Neutrophil (primary cell): Measurements from ENCODE around the gene ZNF335.

ENCODE experiments used
- H3K27ac ChIP-seq: fragments of 200-600 bp; sonication (generic); 2 replicates; pipeline ENCODE4 v1.5.1; 2016; ENCODE audit warnings: mild to moderate bottlenecking, moderate library complexity
- H3K27me3 ChIP-seq: fragments of 200-600 bp; sonication (generic); 2 replicates; pipeline ENCODE4 v1.6.0; 2016; ENCODE audit warnings: mild to moderate bottlenecking
- H3K36me3 ChIP-seq: fragments of 200-600 bp; sonication (generic); 2 replicates; pipeline ENCODE4 v1.5.1; 2017
- H3K4me1 ChIP-seq, 2 experiments: fragments of 200-600 bp in 1 of 2; sonication (generic) in 1 of 2; 1 replicate in 1 of 2; 2 replicates in 1 of 2; pipeline versions ENCODE4 v1.5.1 to v1.6.1; 2013 to 2016; ENCODE audit warnings: low read depth in 1 of 2, low read length in 1 of 2, mild to moderate bottlenecking in 1 of 2, moderate library complexity in 1 of 2; ENCODE audit not compliant: control insufficient read depth in 1 of 2, insufficient read depth in 1 of 2
- H3K4me3 ChIP-seq, 2 experiments: fragments of 200-600 bp in 1 of 2; sonication (generic) in 1 of 2; 1 replicate in 1 of 2; 2 replicates in 1 of 2; pipeline ENCODE4 v1.5.1; 2013 to 2016; ENCODE audit warnings: low read depth in 1 of 2, low read length in 1 of 2, mild to moderate bottlenecking in 1 of 2, moderate library complexity in 1 of 2
- H3K9me3 ChIP-seq: fragments of 200-600 bp; sonication (generic); 2 replicates; pipeline ENCODE4 v1.5.1; 2016
- CTCF ChIP-seq: fragments of 200-600 bp; sonication (generic); IDR thresholded peaks from 2 replicates; pipeline ENCODE4 v1.5.1; 2016; ENCODE audit warnings: antibody characterized with exemption

ZNF335 gene

GRCh38 chr20:46010491-46011391, 38.7 kb upstream of the ZNF335 start:
- no peaks in the 10 kb centered on the region for H3K9me3 ChIP-seq
- H3K4me1 ChIP-seq: peaks cover 93 to 96% of the 10 kb centered on the region in 2 experiments
- H3K27me3 ChIP-seq: no peaks in the 10 kb centered on the region
- TF ChIP-seq CTCF: no peak
- peak overlapping the region; percentile 80 to 82 for H3K4me3 ChIP-seq
- H3K36me3 ChIP-seq: peaks cover 47% of the 10 kb centered on the region
- H3K27ac ChIP-seq: peak overlapping the region; percentile 97

- no peak for TF ChIP-seq CTCF
- no peaks in the 10 kb centered on the region for H3K27me3 ChIP-seq
- no peaks in the 10 kb centered on the region for H3K9me3 ChIP-seq
- peaks cover 38% of the 10 kb centered on the region for H3K36me3 ChIP-seq
- H3K4me1 ChIP-seq: peaks cover 98 to 99% of the 10 kb centered on the region in 2 experiments
- H3K27ac ChIP-seq: peak overlapping the region; percentile 97
- H3K4me3 ChIP-seq: peak overlapping the region; percentile 80 to 82
Observed at GRCh38 chr20:46009816-46010215, 37.8 kb upstream of the ZNF335 start.

GRCh38 chr20:46007671-46008070, 35.7 kb upstream of the ZNF335 start:
- no peaks in the 10 kb centered on the region for H3K27me3 ChIP-seq
- no peaks in the 10 kb centered on the region for H3K9me3 ChIP-seq
- peaks cover 17% of the 10 kb centered on the region for H3K36me3 ChIP-seq
- no peak for TF ChIP-seq CTCF
- peak overlapping the region; percentile 80 to 82 for H3K4me3 ChIP-seq
- H3K4me1 ChIP-seq: peaks cover 98 to 99% of the 10 kb centered on the region in 2 experiments
- H3K27ac ChIP-seq: peak overlapping the region; percentile 97

GRCh38 chr20:46006964-46007363, 35.0 kb upstream of the ZNF335 start:
- peak overlapping the region in 1 of 2 experiments; percentile 80 for H3K4me3 ChIP-seq
- peaks cover 97 to 98% of the 10 kb centered on the region in 2 experiments for H3K4me1 ChIP-seq
- peaks cover 9% of the 10 kb centered on the region for H3K36me3 ChIP-seq
- H3K9me3 ChIP-seq: no peaks in the 10 kb centered on the region
- TF ChIP-seq CTCF: no peak
- no peaks in the 10 kb centered on the region for H3K27me3 ChIP-seq
- peak overlapping the region; percentile 97 for H3K27ac ChIP-seq

- Histone ChIP-seq H3K4me3 (peak overlapping the region; percentile 51 to 80), H3K9me3 (no peaks in the 10 kb centered on the region), H3K36me3 (peaks cover 1% of the 10 kb centered on the region), H3K4me1 (peaks cover 97 to 98% of the 10 kb centered on the region in 2 experiments), H3K27me3 (no peaks in the 10 kb centered on the region), H3K27ac (peak overlapping the region; percentile 97)
- TF ChIP-seq CTCF: no peak
Observed at GRCh38 chr20:46006022-46006705, 34.2 kb upstream of the ZNF335 start.
